GM13977 (cell line): ENCODE data around the gene IRF6.

ENCODE experiments used
- DNase-seq: peaks from one replicate; pipeline ENCODE4 v3.0.0; 2012; ENCODE audit warnings: low spot score
- CTCF ChIP-seq: IDR thresholded peaks from 2 replicates; pipeline ENCODE4 v1.5.1; 2012; ENCODE audit warnings: mild to moderate bottlenecking, control low read depth; ENCODE audit not compliant: insufficient read depth; ENCODE audit errors: extremely low read depth, missing control alignments
- in situ Hi-C: fragments of 300-500 bp; cut with MboI; formaldehyde crosslinking; loops from one replicate; pipeline ENCODE4 v1.12.0; 2022; ENCODE audit warnings: low sequenced_read_pairs, low pct_unique_long_range_greater_than_20kb, mixed read lengths, inconsistent platforms; ENCODE audit not compliant: unreplicated experiment

Gene IRF6

GRCh38 chr1:209738270-209738669 lies 67.7 kb downstream of the IRF6 start:
- no peak for TF ChIP-seq CTCF
- no peak for DNase-seq
- in situ Hi-C loops = no loop called here

- in situ Hi-C loops = no loop called here
- no peak for TF ChIP-seq CTCF
- no peak for DNase-seq
These were observed 68.8 kb downstream of the IRF6 start for GRCh38 chr1:209737118-209737505.

- in situ Hi-C loops = no loop called here
- DNase-seq = no peak
- no peak for TF ChIP-seq CTCF
These were observed 69.3 kb downstream of the IRF6 start for GRCh38 chr1:209736490-209737117.
